ENCODE measurements around the gene CCDC66. TPM values are rescaled to one million over a fixed set of nuclear protein-coding genes. Genes with fewer than 3 reads are reported as not detected.

Gene CCDC66
- total and polyA plus RNA-seq, 4 experiments from 2014 or later = 11.8 to 104 (median 58.0) TPM

DNA sequence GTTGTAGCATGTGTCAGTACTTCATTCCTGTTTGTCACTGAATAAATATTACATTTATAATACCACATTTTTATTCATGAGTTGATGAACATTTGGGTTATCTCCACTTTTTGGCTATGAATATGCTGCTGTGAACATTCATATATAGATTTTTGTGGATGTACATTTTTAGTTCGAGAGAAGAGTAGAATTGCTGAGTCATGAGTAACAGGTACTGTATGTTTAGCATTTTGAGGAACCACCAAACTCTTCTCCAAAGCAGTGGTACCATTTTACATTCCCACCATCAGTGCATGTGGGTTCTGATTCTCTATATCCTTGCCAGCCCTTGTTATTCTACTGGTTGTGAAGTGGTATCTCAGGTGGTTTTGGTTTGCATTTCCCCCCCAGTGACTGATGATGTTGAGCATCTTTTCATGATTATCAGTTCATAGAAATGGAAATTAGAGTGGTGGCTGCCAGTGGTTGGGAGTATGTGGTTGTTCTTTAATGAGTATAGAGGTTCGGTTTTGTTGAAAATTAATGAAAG is 59.6 kb downstream of the CCDC66 start:
- Mint-ChIP-seq H3K4me1 (peaks cover 21 to 30% (median 22%) of the 10 kb centered on the region in 4 donors), H3K27me3 (no peaks in the 10 kb centered on the region), H3K36me3 (peaks cover 66 to 74% of the 10 kb centered on the region in 2 donors), H3K4me3 (no peak overlapping the region), H3K9me3 (peaks cover 0 to 7% (median 0%) of the 10 kb centered on the region in 8 donors), H3K27ac (peak overlapping the region in 4 of 7 donors; percentile 25 to 80 (median 54))
- H3K9me3 ChIP-seq (ENCODE audit: control insufficient read depth in 1 of 2, low read length in 2 of 2) = no peaks in the 10 kb centered on the region
- H3K27ac ChIP-seq (ENCODE audit: low read depth, low read length) = no peak overlapping the region
- H3K27me3 ChIP-seq (ENCODE audit: insufficient read depth, low read length) = no peaks in the 10 kb centered on the region
- no peak overlapping the region for H3K4me3 ChIP-seq (ENCODE audit: low read length in 2 of 2)
- H3K4me1 ChIP-seq (ENCODE audit: insufficient read depth, low read length) = peaks cover 22% of the 10 kb centered on the region
- intact Hi-C loops (cut with micrococcal nuclease) = no loop called here
- ChIA-PET POLR2A (ENCODE audit: partially characterized antibody) (no interaction called here), CTCF (ENCODE audit: partially characterized antibody) (no interaction called here)
- DNase-seq = no peak
- peaks cover 52% of the 10 kb centered on the region for H3K36me3 ChIP-seq (ENCODE audit: insufficient read depth, low read length)

DNA sequence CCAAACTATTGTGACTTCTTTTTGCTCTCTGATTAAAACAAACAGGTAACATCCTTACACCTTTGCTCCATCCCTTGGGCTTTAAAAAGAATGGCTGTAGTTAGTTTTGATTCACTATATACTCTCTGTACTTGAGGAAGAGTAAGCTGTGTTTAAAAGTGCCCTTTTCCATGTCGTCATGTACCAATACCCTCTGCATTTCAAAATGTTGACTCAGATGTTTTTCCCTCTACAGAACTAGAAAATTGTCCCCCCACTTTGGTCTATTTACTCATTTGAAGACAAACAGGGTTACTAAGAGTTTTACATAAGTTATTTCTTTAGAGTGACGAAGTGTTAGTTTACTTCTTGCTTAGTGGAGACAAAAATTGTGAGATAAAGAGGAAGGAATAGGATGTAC is 63.4 kb downstream of the CCDC66 start:
- no peak overlapping the region for H3K27ac ChIP-seq (ENCODE audit: low read depth, low read length)
- no peak for DNase-seq
- Mint-ChIP-seq H3K4me1 (peaks cover 0 to 14% (median 7%) of the 10 kb centered on the region in 4 donors), H3K9me3 (peaks cover 0 to 2% (median 0%) of the 10 kb centered on the region in 8 donors), H3K27me3 (no peaks in the 10 kb centered on the region), H3K4me3 (no peak overlapping the region), H3K27ac (peak overlapping the region in 6 of 7 donors; percentile 8 to 85 (median 48)), H3K36me3 (peaks cover 62 to 80% of the 10 kb centered on the region in 2 donors)
- no peaks in the 10 kb centered on the region for H3K27me3 ChIP-seq (ENCODE audit: insufficient read depth, low read length)
- no peaks in the 10 kb centered on the region for H3K4me1 ChIP-seq (ENCODE audit: insufficient read depth, low read length)
- CTCF ChIA-PET (ENCODE audit: partially characterized antibody) = no interaction called here
- POLR2A ChIA-PET (ENCODE audit: partially characterized antibody) = no interaction called here
- intact Hi-C loops (cut with micrococcal nuclease) = no loop called here
- no peak overlapping the region for H3K4me3 ChIP-seq (ENCODE audit: low read length in 2 of 2)
- peaks cover 44% of the 10 kb centered on the region for H3K36me3 ChIP-seq (ENCODE audit: insufficient read depth, low read length)
- H3K9me3 ChIP-seq (ENCODE audit: control insufficient read depth in 1 of 2, low read length in 2 of 2) = no peaks in the 10 kb centered on the region

DNA sequence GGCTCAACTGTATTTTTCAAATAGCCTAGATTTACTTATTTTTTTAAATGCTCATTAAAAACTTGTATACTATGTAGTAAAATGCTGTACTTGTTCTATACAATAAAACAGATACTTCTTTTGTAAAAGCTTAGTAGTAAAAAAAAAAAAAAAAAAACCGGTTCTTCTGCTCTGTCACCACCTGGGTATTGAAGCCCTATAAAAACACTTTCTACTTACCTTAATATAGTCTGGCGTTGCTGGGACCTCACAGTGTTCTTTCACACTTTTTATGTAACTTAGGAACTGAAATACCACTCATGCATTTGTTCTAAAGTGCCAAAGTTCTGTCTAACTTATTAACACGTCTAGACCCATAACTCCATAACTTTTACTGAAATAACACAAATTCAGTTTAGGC is 64.7 kb downstream of the CCDC66 start:
- H3K36me3 Mint-ChIP-seq = peaks cover 53 to 74% of the 10 kb centered on the region in 2 donors
- POLR2A ChIA-PET (ENCODE audit: partially characterized antibody) = no interaction called here

DNA sequence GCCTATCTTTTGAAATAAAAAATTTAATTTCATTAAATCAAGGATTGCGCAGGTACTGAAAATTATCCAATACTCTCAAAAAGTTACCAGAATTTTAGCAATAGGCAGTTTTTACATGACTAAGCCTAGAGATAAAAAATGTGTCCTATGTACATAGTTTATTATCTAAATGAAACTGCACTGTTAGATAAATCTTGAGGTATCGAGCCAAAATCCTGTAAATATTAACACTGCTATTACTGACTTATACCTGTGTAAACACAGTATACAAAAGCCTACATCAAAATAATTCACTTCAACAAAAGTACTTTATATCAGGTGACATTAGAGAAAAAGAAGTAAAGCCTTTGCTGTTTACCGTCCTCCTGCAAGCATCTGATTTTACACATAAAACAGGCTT is 65.4 kb downstream of the CCDC66 start:
- Histone ChIP-seq H3K4me3 (ENCODE audit: low read length in 2 of 2) (no peak overlapping the region), H3K4me1 (ENCODE audit: insufficient read depth, low read length) (no peaks in the 10 kb centered on the region), H3K27me3 (ENCODE audit: insufficient read depth, low read length) (no peaks in the 10 kb centered on the region), H3K27ac (ENCODE audit: low read depth, low read length) (no peak overlapping the region), H3K9me3 (ENCODE audit: control insufficient read depth in 1 of 2, low read length in 2 of 2) (no peaks in the 10 kb centered on the region), H3K36me3 (ENCODE audit: insufficient read depth, low read length) (peaks cover 41% of the 10 kb centered on the region)
- peak overlapping the region in 1 of 7 donors; percentile 6 for H3K27ac Mint-ChIP-seq
- POLR2A ChIA-PET (ENCODE audit: partially characterized antibody) = interaction anchor here (2.8 kb wide), 1 partner anchor 65 kb away, joined by 16 read pairs; the partner anchor contains the start of gene CCDC66
- H3K27me3 Mint-ChIP-seq = no peaks in the 10 kb centered on the region
- H3K9me3 Mint-ChIP-seq = no peaks in the 10 kb centered on the region
- H3K4me1 Mint-ChIP-seq = peaks cover 0 to 12% (median 7%) of the 10 kb centered on the region in 4 donors
- intact Hi-C loops (cut with micrococcal nuclease) = no loop called here
- DNase-seq = no peak
- CTCF ChIA-PET (ENCODE audit: partially characterized antibody) = no interaction called here
- peaks cover 53 to 75% of the 10 kb centered on the region in 2 donors for H3K36me3 Mint-ChIP-seq
- no peak overlapping the region for H3K4me3 Mint-ChIP-seq

More for the DNA sequence above, 64.7 kb downstream of the CCDC66 start:
- no peak for DNase-seq
- Histone ChIP-seq H3K4me3 (ENCODE audit: low read length in 2 of 2) (no peak overlapping the region), H3K9me3 (ENCODE audit: control insufficient read depth in 1 of 2, low read length in 2 of 2) (no peaks in the 10 kb centered on the region), H3K4me1 (ENCODE audit: insufficient read depth, low read length) (no peaks in the 10 kb centered on the region), H3K27me3 (ENCODE audit: insufficient read depth, low read length) (no peaks in the 10 kb centered on the region), H3K36me3 (ENCODE audit: insufficient read depth, low read length) (peaks cover 44% of the 10 kb centered on the region), H3K27ac (ENCODE audit: low read depth, low read length) (no peak overlapping the region)
- H3K27me3 Mint-ChIP-seq = no peaks in the 10 kb centered on the region
- H3K9me3 Mint-ChIP-seq = peaks cover 0 to 2% (median 0%) of the 10 kb centered on the region in 8 donors
- H3K4me1 Mint-ChIP-seq = peaks cover 0 to 11% (median 7%) of the 10 kb centered on the region in 4 donors
- CTCF ChIA-PET (ENCODE audit: partially characterized antibody) = no interaction called here
- peak overlapping the region in 2 of 7 donors; percentile 25 to 83 for H3K27ac Mint-ChIP-seq
- intact Hi-C loops (cut with micrococcal nuclease) = no loop called here
- no peak overlapping the region for H3K4me3 Mint-ChIP-seq

DNA sequence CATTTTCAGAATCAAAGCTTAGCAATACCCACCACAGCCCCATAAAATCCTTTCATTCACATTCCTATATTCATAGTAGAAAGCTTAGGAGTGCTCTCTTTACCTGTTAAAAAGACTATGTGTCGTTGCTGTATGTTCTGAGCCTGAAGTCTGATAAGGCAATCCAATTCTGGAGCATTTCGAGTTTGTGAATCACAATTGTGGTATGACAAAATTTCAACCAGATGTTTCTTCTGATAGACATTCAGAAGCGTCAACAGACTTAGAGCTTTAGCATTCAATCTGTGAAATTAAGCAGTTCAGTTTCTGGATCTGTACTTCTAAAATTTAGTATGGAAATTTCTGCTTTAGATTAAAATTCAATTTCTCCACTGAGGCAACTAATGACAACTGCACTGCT is 67.8 kb downstream of the CCDC66 start:
- Histone ChIP-seq H3K27me3 (ENCODE audit: insufficient read depth, low read length) (no peaks in the 10 kb centered on the region), H3K36me3 (ENCODE audit: insufficient read depth, low read length) (peaks cover 28% of the 10 kb centered on the region), H3K27ac (ENCODE audit: low read depth, low read length) (no peak overlapping the region), H3K4me3 (ENCODE audit: low read length in 2 of 2) (no peak overlapping the region), H3K9me3 (ENCODE audit: control insufficient read depth in 1 of 2, low read length in 2 of 2) (no peaks in the 10 kb centered on the region), H3K4me1 (ENCODE audit: insufficient read depth, low read length) (no peaks in the 10 kb centered on the region)
- Mint-ChIP-seq H3K9me3 (peaks cover 0 to 2% (median 0%) of the 10 kb centered on the region in 8 donors), H3K36me3 (peaks cover 48 to 70% of the 10 kb centered on the region in 2 donors), H3K4me3 (no peak overlapping the region), H3K4me1 (peaks cover 0 to 15% (median 7%) of the 10 kb centered on the region in 4 donors), H3K27me3 (no peaks in the 10 kb centered on the region), H3K27ac (peak overlapping the region in 4 of 7 donors; percentile 10 to 83 (median 69))
- ChIA-PET CTCF (ENCODE audit: partially characterized antibody) (interaction anchor here (1.6 kb wide), 1 partner anchor 15 kb away, joined by 3 read pairs; no protein-coding TSS in a partner anchor), POLR2A (ENCODE audit: partially characterized antibody) (interaction anchor here (1.9 to 2.8 kb wide), 4 partner anchors 11 to 67 kb away, joined by 4 to 16 read pairs (median 10); partner anchors contain the start of genes CCDC66 and TASOR)
- DNase-seq = no peak
- intact Hi-C loops (cut with micrococcal nuclease) = loop anchor here (2.0 kb wide), 1 partner anchor 68 kb away; the partner anchor contains the start of gene CCDC66

DNA sequence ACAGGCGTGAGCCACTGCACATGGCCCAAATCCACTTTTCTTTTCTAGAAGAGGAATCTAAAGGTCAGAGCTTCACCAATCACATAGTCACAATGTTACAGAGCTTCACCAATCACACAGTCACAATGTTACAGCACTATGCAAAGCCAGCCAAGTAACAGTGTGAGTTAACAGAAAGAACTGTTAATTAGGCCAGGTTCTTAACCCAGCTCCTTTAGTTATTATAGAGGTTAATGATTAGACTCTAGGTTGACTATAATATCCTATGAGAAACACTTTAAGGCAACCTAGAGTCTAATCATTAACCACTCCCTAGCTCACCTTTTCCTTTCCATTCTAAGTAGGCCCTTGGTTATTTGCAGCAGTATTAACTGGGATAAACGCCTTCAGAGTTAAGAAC is 72.1 kb downstream of the CCDC66 start:
- Mint-ChIP-seq H3K27ac (peak overlapping the region; percentile 57 to 81 (median 78)), H3K4me3 (no peak overlapping the region), H3K4me1 (peaks cover 0 to 12% (median 5%) of the 10 kb centered on the region in 4 donors), H3K36me3 (peaks cover 35 to 58% of the 10 kb centered on the region in 2 donors), H3K9me3 (peaks cover 0 to 4% (median 0%) of the 10 kb centered on the region in 8 donors), H3K27me3 (no peaks in the 10 kb centered on the region)
- ChIA-PET POLR2A (ENCODE audit: partially characterized antibody) (interaction anchor here (0.6 to 2.1 kb wide), 9 partner anchors 21 to 72 kb away, joined by 3 to 10 read pairs (median 4); partner anchors contain the start of genes CCDC66 and TASOR), CTCF (ENCODE audit: partially characterized antibody) (interaction anchor here (0.7 to 1.5 kb wide), 7 partner anchors 15 to 367 kb away, joined by 3 read pairs; partner anchors contain the start of gene CCDC66)
- no peak for DNase-seq
- Histone ChIP-seq H3K9me3 (ENCODE audit: control insufficient read depth in 1 of 2, low read length in 2 of 2) (no peaks in the 10 kb centered on the region), H3K27me3 (ENCODE audit: insufficient read depth, low read length) (no peaks in the 10 kb centered on the region), H3K36me3 (ENCODE audit: insufficient read depth, low read length) (peaks cover 20% of the 10 kb centered on the region), H3K4me3 (ENCODE audit: low read length in 2 of 2) (no peak overlapping the region), H3K4me1 (ENCODE audit: insufficient read depth, low read length) (no peaks in the 10 kb centered on the region), H3K27ac (ENCODE audit: low read depth, low read length) (no peak overlapping the region)
- intact Hi-C loops (cut with micrococcal nuclease) = no loop called here

DNA sequence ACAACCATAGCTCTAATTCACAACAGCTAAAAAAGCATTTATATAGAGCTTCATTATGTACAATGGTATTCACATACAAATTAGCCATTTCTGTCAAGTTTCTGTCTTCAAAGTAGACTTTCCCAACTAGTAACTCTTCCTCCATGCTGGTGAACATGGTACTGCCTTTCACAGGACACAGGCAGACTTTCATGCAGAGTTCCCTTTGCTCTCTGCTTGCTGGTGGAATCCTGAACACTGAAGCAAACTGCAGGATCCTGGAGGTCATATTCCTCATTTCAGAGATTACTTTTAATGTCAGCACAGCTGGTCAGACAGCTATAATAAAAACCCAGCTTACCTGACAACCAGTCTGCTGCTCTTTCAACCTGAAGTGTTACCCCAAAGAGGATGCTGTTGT is 72.5 kb downstream of the CCDC66 start:
- Mint-ChIP-seq H3K27me3 (no peaks in the 10 kb centered on the region), H3K27ac (peak overlapping the region; percentile 33 to 81 (median 72)), H3K4me3 (no peak overlapping the region), H3K9me3 (peaks cover 0 to 4% (median 0%) of the 10 kb centered on the region in 8 donors), H3K4me1 (peaks cover 0 to 12% (median 3%) of the 10 kb centered on the region in 4 donors), H3K36me3 (peaks cover 31 to 54% of the 10 kb centered on the region in 2 donors)
- Histone ChIP-seq H3K4me1 (ENCODE audit: insufficient read depth, low read length) (no peaks in the 10 kb centered on the region), H3K4me3 (ENCODE audit: low read length in 2 of 2) (no peak overlapping the region), H3K27ac (ENCODE audit: low read depth, low read length) (no peak overlapping the region), H3K36me3 (ENCODE audit: insufficient read depth, low read length) (peaks cover 21% of the 10 kb centered on the region), H3K27me3 (ENCODE audit: insufficient read depth, low read length) (no peaks in the 10 kb centered on the region), H3K9me3 (ENCODE audit: control insufficient read depth in 1 of 2, low read length in 2 of 2) (no peaks in the 10 kb centered on the region)
- intact Hi-C loops (cut with micrococcal nuclease) = no loop called here
- ChIA-PET POLR2A (ENCODE audit: partially characterized antibody) (interaction anchor here (0.6 to 2.1 kb wide), 7 partner anchors 28 to 72 kb away, joined by 3 to 10 read pairs (median 4); partner anchors contain the start of genes CCDC66 and TASOR), CTCF (ENCODE audit: partially characterized antibody) (interaction anchor here (0.7 to 1.5 kb wide), 6 partner anchors 15 to 366 kb away, joined by 3 read pairs; partner anchors contain the start of gene CCDC66)
- no peak for DNase-seq

Measured in CD4-positive, alpha-beta memory T cell (primary cell).